ENCODE results near the gene SSR4.

Gene SSR4

GRCh38 chrX:153832728-153833127 lies 38.3 kb downstream of the SSR4 start:
- DNase-seq, result no peak

- no peak for DNase-seq
Measured at GRCh38 chrX:153836921-153837320, 42.5 kb downstream of the SSR4 start.

GRCh38 chrX:153844509-153845082 lies 50.1 kb downstream of the SSR4 start:
- DNase-seq, result no peak

- DNase-seq, result no peak
Measured at GRCh38 chrX:153845195-153845594, 50.7 kb downstream of the SSR4 start.

- no peak for DNase-seq
Measured at GRCh38 chrX:153845842-153846241, 51.4 kb downstream of the SSR4 start.
